ENCODE results near the gene NAPA.
"Not testable (repeated sequence)": the region's sequence is repeated elsewhere in the genome, so short reads cannot be mapped to it uniquely, and the experiment has no call there.

NAPA gene

DNA sequence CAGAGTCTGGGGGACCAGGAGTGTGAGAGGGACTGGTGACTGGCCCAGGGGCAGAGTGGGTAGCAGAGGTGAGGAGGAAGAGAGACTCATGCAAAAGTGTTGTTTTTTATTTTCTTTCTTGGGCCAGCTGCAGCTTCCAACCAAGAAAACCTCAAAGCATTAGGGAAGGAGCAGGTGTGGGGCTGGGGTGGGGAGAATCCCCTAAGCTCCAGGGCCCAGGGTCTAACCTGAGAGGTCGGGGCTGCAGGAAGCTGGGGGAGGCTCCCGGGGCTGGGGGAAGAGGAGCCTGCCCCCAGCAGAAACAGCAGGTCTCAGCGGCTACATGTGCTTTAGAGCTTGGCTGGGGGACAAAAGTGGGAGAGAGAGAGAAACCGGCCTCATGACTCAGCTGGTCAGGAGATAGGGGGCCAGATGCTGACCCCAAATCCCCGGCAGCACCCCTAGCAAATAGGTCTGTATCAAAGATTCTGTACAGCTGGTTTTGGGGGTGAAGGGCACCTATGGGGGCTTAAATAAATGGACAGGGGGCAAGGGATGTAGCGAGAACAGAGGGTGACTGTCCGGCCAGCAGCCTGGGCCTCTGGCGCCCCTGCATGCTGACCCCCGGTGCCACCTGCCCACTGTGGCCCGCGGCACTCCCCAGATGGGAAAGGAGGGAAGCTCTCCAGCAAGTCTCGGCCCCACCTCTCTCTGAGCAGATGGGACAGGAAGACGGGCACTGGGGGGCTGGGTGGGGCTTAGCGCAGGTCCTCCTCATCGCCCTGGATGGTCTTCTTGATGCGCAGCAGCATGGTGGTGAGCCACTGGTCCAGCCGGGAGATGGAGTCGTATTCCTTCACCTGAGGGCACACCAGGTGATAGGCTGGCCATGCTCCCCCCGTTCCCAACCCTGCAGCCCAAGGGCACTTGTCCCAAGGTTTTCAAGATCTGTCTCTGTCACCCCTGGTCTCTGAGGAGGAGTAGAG is 27.0 kb downstream of the NAPA start:
- in situ Hi-C loops (cut with HindIII; ENCODE audit: low pct_ligation_motif_present, low sequenced_read_pairs) = no loop called here
- Histone ChIP-seq H3K27me3 (replicated peaks) (no peaks in the 10 kb centered on the region), H3K4me3 (ENCODE audit: low read depth, low read length) (no peak overlapping the region), H3K36me3 (replicated peaks) (peaks cover 11% of the 10 kb centered on the region), H3K27ac (no peak overlapping the region)
- TF ChIP-seq, protein P1, sequence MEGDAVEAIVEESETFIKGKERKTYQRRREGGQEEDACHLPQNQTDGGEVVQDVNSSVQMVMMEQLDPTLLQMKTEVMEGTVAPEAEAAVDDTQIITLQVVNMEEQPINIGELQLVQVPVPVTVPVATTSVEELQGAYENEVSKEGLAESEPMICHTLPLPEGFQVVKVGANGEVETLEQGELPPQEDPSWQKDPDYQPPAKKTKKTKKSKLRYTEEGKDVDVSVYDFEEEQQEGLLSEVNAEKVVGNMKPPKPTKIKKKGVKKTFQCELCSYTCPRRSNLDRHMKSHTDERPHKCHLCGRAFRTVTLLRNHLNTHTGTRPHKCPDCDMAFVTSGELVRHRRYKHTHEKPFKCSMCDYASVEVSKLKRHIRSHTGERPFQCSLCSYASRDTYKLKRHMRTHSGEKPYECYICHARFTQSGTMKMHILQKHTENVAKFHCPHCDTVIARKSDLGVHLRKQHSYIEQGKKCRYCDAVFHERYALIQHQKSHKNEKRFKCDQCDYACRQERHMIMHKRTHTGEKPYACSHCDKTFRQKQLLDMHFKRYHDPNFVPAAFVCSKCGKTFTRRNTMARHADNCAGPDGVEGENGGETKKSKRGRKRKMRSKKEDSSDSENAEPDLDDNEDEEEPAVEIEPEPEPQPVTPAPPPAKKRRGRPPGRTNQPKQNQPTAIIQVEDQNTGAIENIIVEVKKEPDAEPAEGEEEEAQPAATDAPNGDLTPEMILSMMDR (IDR thresholded peaks at IDR 0.05; ENCODE audit: low read depth, low read length, missing control alignments) = no peak
- no peak for DNase-seq

DNA sequence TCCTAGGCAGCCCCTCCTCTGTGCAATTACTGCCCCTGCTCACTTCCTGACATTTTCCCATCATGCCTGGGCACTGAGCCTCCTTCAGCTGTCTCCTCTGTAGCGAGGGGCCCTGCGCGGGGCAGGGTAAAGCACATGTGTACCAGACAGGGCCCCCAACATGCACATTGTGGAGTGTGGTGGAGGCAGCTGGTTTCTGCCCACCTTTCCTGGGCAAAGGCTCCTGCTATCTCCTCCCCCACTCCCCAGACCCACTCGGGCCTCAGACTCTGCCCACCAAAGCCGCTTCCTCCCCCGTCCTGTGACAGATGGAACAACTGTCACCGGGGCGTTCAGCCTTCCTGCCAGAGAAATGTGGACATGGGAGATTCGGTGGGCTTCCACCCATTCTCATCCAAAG is 28.0 kb downstream of the NAPA start:
- in situ Hi-C loops (cut with HindIII; ENCODE audit: low pct_ligation_motif_present, low sequenced_read_pairs) = no loop called here
- H3K4me3 ChIP-seq (ENCODE audit: low read depth, low read length) = no peak overlapping the region
- no peak for DNase-seq
- H3K36me3 ChIP-seq (replicated peaks) = peaks cover 4% of the 10 kb centered on the region
- H3K27me3 ChIP-seq (replicated peaks) = no peaks in the 10 kb centered on the region
- TF ChIP-seq, protein P1 (IDR thresholded peaks at IDR 0.05; ENCODE audit: low read depth, low read length, missing control alignments) = no peak
- no peak overlapping the region for H3K27ac ChIP-seq

GRCh38 chr19:47486220-47486619 is 28.6 kb downstream of the NAPA start:
- DNase-seq; H3K27ac ChIP-seq; H3K27me3 ChIP-seq (replicated peaks); in situ Hi-C loops (cut with HindIII; ENCODE audit: low pct_ligation_motif_present, low sequenced_read_pairs); H3K4me3 ChIP-seq (ENCODE audit: low read depth, low read length); H3K36me3 ChIP-seq (replicated peaks): not testable (repeated sequence)

DNA sequence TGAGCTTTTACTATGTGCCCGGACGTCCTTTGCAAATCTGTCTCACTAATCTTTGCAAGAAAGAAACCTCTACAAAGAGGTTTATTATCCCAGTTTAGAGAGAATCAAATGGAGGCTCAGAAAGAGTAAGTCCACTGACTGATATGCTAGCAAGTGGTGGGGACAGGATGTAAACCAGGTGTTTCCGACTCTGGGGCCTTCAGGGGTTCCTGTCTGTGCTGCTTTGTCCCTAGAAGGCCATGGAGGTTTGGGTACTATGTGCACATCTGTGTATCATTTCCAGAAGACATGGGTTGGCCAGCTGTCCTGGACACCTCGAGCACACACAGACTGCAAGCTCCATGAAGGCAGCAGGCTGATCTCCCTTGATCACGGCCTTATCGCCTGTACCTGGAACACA is 29.7 kb downstream of the NAPA start:
- Histone ChIP-seq H3K4me3 (ENCODE audit: low read depth, low read length) (no peak overlapping the region), H3K27me3 (replicated peaks) (no peaks in the 10 kb centered on the region), H3K36me3 (replicated peaks) (peaks cover 4% of the 10 kb centered on the region), H3K27ac (no peak overlapping the region)
- TF ChIP-seq, protein P1 (IDR thresholded peaks at IDR 0.05; ENCODE audit: low read depth, low read length, missing control alignments) = no peak
- in situ Hi-C loops (cut with HindIII; ENCODE audit: low pct_ligation_motif_present, low sequenced_read_pairs) = no loop called here
- no peak for DNase-seq

DNA sequence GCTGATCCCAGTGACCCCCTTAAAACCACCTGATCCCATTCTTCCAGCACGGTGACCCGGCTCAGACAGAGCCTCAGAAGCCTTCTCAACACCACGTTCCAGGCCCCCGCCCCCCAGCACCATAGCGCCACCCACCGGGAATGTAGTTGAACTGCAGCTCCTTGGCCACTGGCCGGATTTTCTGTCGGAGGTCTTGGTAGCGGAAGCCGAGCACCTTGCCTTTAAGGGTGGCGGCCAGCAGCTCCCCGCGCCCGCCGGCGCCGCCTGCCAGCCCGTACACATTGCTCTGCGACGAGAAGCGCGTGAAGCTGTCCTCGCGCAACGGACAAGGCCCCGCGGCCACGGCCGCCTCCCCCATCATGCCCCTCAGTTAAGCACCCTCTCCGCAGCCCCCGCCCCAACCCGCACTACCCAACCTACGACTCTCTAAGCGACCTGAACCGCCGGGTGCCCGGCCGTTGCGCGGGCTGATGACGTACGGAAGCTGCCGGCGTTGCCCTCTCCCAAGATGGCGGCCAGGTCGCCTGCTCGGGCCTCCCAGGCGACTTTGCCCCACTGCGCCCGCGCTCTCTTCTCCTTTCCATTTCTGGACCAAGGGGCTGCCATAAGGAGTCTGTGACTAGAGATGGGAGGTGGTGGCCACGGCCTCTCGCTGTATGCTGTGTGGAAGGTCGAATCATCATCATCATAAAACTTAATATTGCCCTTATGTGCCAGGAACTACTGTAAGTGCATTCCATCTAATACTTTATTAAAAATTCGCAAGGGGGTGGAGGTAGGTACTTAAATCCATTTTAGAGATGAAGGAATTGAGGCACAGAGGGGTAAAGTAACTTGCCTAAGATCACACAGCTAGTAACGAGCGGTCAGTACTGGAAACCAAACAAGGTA is 30.8 kb downstream of the NAPA start, which contains the start of gene KPTN:
KPTN (minus strand) TSS at position 420 of the 891 bp plus-strand sequence; CDS start at position 361, 59 bp downstream.
- Histone ChIP-seq H3K27ac (peak within 1 kb of the TSS; percentile 90), H3K27me3 (replicated peaks) (no peaks in the 10 kb centered on the region), H3K36me3 (replicated peaks) (no peaks in the 10 kb centered on the region), H3K4me3 (ENCODE audit: low read depth, low read length) (peak within 1 kb of the TSS; percentile 75)
- in situ Hi-C loops (cut with HindIII; ENCODE audit: low pct_ligation_motif_present, low sequenced_read_pairs) = no loop called here
- TF ChIP-seq, protein P1 (IDR thresholded peaks at IDR 0.05; ENCODE audit: low read depth, low read length, missing control alignments) = peak; percentile 99
- peak; percentile 85 for DNase-seq

DNA sequence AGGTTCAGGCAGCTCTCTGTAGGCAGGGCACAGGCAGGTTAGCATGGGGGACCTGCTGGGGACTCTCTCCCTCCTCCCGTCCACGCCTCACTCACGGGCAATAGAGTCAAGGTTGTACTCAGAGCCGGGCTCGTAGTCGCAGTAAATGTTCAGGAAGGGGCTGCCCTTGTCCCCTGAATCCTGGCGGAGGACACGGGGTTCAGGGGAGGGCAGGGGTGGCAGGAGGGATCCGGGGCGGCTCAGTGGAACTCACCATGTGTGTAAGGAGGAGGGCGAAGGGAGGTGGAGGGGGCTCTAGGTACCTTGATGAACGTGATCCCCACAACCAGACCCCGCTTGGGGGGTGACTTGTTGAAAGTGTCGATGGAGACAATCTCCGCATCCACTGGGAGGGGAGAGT is 31.7 kb downstream of the NAPA start:
- peak overlapping the region; percentile 75 for H3K4me3 ChIP-seq (ENCODE audit: low read depth, low read length)
- H3K27me3 ChIP-seq (replicated peaks) = no peaks in the 10 kb centered on the region
- H3K36me3 ChIP-seq (replicated peaks) = no peaks in the 10 kb centered on the region
- no peak for DNase-seq
- in situ Hi-C loops (cut with HindIII; ENCODE audit: low pct_ligation_motif_present, low sequenced_read_pairs) = no loop called here
- no peak overlapping the region for H3K27ac ChIP-seq
- TF ChIP-seq, protein P1 (IDR thresholded peaks at IDR 0.05; ENCODE audit: low read depth, low read length, missing control alignments) = no peak

All from brain microvascular endothelial cell (primary cell).